GDM1 (cell line): ENCODE results near the gene PRKCI.
"Not testable (repeated sequence)": the region's sequence is repeated elsewhere in the genome, so short reads cannot be mapped to it uniquely, and the experiment has no call there.

Experiments
- DNase-seq: peaks from one replicate; lab custom pipeline; 2025; lab: John Stamatoyannopoulos, UW

Gene PRKCI

DNA sequence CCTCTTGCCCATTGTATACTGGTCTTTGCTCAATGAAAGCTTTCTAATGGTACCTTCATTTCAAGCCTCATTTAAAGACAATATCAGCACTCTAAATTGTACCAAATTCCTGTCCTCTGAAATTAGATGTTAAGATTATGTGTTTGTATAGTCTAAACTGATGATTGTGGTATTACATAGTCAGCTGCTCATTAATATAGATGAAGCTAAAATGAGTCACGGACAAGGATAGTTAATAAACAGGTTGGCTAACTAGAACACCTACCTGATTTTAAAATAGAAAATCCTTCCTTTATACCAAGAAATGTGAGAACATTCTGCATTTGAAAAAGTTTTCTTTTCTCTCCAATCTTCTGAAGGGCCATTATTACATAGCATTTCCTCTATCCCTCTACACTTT is 2.9 kb downstream of the PRKCI start:
- DNase-seq: no peak

DNA sequence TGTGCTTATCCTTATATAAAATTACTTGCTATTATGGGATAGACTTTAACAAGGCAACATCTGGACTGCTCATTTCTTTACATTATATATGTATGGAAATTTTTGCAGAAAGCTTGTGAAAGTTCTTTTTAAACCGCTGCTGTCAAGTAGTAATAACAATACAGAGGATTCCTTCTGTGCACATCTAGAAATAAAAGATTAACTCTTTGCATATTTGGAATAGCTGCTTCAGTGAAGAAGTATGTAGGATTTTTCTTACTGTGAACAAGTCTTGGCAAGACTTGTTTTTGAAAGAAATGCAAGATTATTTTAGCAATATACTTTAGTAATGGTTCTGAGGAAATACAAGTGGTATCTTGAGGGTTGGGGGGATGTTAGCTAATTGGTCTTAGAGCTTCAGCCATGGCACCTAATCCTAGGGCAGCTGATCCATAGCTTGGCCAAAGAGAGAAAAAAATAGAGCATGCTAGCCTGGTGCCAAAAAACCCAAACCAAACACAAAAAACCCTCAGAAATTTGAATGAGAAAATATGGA is 4.3 kb downstream of the PRKCI start:
- no peak for DNase-seq

DNA sequence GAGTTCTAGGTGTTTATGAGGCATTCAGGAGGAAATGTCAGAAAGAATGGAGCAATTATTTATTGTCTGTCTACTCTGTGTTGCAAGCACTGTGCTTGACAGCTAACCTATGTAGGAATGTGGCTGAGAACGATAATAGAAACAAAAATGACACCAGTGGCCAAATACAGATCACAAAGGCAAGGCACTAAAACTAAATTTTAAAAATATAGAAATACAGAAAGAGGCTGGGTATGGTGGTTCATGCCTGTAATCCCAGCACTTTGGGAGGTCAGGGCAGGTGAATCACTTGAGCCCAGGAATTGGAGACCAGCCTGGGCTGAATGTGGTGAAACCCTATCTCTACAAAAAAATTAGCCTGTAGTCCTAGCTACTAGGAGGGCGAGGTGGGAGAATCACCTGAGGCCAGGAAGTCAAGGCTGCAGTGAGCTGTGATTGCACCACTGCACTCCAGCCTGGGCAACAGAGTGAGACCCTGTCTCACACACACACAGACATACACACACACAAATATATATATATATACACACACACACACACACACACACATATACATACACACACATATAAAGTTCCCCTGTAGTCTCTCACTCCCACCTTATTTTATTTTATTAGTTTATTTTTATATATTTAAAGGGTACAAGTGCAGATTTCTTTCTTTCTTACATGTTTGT is 6.0 kb downstream of the PRKCI start:
- DNase-seq: no peak

DNA sequence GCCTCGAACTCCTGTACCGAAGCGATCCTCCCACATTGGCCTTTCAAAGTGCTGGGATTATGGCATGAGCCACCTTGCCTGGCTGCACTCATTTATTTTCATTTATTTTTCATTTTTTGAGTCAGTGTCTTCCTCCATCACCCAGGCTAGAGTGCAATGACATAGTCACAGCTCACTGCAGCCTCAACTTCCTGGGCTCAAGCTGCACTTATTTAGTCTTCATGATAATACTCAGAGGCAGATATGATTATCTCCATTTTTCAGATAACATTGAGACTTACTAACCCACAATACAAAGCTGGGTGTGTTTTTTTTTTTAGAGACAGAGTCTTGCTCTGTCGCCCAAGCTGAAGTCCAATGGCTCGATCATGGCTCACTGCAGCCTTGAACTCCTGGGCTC is 10.0 kb downstream of the PRKCI start:
- no peak for DNase-seq

DNA sequence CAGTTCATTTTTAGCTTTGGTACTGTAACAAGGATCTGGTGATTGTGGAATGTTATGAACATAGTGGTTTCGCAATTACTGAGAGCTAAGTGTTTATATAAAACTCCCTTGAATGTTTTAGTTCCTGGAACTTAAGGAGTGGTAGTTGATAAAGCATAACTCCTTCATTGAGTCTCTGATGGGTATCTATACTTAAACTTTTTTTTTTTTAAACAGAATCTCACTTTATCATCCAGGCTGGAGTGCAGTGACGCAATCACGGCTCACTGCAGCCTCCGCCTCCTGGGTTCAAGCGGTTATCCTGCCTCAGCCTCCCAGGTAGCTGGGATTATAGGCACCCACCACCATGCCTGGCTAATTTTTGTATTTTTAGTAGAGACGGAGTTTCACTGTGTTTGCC is 11.3 kb downstream of the PRKCI start:
- DNase-seq: no peak

DNA sequence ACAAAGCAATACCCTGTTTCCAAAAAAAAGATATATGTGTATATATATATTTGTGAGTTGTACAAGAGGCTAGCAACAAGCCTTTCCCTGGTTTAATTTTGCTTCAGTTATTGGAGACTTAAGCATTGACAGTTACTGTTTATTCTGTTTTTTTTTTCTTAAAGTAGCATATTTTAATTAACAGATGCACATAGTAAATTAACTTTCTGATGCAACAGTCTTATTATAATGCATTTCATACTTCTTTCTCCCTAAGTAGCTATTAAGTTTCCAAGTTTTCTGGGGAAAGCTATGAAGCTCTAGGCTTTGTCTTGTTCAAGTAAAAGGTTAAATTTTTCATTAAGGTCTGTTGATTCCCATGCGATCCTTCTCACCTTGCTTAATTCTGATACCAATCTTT is 17.9 kb downstream of the PRKCI start:
- DNase-seq: no peak

DNA sequence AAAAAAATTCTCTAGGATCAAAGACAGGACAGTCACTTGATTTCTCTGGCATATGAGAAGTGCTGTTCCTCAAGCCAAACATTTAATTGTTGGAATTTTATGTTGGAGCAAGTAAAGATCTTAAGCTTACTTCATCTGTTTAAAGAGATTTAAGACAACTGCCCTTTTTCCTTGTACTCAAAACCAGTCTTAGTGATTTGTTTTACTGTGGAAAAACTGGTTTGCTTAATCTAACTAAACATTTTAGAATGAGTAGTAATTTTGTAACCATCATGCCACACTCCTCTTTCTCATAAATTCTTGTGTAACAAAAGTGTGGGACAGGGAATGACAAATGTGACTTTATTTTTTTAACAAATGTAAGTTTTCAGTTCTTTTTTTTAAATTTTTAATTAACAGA is 18.4 kb downstream of the PRKCI start:
- no peak for DNase-seq

DNA sequence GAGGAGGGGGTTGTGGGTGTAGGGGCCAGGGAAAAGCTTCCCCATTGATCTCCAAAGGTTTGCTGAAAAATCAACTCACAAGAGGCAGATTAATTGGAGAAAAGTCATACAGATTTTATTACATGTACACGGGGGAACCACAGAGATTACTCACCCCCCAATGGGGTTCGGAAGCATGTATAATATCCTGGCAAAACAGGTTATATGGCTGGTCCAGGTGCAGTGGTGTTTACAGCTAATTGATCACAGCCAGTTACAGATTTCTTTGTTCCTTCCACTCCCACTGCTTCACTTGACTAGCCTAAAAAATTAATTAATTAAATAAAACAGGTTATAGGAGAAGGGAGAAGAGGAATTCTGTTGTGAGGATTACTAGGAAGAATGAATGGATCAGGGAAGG is 22.4 kb downstream of the PRKCI start:
- DNase-seq: no peak

DNA sequence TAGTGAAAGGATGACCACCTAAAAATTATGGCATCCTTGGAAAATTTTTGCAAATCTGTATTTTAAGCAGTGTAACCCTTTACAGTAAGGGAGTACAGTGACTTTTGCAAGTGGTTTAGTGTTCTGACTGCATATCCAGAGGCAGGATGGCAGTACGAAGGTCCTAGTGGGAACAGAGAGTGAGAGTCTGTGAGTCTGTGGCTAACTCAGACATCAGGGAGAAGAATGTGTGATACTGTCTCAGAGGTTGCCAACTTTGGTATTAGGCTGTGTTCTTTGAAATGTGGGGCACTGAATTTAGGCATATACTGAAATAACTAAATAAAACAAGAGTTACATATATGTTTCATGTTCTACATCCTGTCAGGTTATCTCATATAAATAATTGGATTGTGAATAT is 25.7 kb downstream of the PRKCI start:
- no peak for DNase-seq

DNA sequence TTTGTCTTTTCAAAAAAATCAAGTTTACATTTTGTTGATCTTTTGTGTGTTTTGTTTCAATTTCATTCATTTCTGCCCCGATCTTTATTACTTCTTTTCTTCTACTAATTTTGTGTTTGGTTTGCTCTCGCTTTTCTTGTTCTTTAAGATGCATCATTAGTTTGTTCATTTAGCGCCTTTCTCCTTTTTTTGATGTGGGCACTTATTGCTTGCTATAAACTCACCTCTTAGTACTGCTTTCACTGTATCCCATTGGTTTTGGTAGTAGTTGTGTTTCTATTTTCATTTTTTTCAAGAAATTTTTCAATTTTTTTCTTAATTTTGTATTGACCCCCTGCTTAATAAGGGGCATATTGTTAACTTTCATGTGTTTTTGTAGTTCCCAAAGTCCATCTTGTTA is 34.4 kb downstream of the PRKCI start:
- DNase-seq: no peak

DNA sequence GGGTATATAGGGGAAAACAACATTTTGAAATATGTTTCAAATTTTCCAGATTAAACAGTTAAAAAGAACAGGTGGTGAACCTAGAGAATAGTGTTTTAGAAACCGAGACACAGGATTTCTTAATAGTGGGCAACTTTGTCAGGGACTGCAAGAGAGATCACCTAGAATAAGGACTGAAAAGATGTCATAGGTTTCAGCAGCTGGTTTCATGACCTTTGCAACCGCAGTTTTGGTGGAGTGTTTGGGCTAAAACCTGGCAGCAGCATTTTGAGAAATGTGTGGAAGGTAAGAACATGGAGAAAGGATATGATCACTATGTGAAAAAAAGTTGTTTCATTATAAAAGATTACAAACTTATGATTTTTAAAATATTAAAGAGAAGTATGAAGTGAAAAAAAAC is 34.9 kb downstream of the PRKCI start:
- DNase-seq: no peak

DNA sequence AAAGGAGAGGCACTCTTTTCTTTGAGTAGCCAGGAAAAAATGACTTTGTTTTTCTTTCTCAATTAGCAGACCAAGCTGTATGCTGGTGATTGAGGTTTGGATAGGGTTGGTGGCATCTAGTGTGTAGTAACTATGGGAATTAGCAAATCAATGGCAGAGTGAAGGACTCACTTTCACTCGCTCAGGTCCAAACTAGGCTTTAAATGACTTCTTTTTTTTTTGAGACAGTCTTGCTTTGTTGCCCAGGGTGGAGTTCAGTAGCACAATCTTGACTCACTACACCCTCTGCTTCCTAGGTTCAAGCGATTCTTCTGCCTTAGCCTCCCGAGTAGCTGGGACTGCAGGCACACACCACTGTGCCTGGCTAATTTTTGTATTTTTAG is 35.9 kb downstream of the PRKCI start:
- no peak for DNase-seq

DNA sequence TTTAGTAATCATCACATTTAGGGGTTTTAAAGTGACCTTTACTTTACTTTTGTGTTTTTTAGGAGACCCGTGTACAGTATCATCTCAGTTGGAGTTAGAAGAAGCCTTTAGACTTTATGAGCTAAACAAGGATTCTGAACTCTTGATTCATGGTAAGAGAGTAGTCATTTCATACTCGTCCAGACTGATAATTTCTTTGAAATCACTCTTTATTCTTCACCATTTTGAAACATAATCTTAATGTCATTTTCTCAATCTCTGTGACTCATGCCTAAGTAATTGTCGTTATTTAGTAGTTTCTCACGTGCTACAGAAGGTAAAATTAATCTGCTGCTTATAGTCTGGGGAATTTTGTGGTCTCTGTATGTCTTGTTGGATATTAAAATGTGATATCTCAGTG is 37.7 kb downstream of the PRKCI start:
- DNase-seq: no peak

DNA sequence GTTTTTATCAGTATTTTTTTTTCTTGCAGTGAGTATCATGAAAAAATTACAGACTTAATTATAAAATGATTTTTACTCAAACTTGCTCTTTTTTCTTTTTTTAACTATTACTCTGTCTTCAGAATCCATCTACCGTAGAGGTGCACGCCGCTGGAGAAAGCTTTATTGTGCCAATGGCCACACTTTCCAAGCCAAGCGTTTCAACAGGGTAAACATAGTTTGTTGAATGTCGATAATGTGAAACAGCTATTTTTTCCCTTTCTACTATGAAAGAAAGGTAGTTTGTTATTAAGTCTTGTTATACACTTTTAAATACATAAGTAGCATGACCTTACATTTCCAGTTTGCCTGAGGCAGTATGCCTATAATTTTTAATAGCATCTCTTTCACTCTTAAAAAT is 45.6 kb downstream of the PRKCI start:
- no peak for DNase-seq

DNA sequence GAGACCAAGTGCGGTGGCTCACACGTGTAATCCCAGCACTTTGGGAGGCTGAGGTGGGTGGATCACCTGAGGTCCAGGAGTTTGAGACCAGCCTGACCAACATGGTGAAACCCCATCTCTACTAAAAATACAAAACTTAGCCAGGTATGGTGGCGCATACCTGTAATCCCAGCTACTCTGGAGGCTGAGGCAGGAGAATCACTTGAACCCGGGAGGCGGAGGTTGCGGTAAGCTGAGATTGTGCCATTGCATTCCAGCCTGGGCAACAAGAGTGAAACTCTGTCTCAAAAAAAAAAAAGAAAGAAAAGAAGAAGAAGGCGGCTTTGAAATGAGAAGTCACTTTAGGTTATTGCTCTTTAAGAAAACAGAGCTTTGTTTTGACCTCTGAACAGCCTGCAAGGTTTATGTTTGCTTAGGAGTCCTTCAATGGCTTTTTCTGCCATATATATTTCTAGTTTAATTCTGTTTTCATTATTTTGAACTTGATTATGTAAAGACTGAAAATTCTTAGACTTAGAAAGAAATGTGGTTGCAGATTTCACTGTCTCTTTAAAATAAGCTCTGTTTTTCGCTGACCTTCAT is 47.5 kb downstream of the PRKCI start:
- not testable (repeated sequence) for DNase-seq

DNA sequence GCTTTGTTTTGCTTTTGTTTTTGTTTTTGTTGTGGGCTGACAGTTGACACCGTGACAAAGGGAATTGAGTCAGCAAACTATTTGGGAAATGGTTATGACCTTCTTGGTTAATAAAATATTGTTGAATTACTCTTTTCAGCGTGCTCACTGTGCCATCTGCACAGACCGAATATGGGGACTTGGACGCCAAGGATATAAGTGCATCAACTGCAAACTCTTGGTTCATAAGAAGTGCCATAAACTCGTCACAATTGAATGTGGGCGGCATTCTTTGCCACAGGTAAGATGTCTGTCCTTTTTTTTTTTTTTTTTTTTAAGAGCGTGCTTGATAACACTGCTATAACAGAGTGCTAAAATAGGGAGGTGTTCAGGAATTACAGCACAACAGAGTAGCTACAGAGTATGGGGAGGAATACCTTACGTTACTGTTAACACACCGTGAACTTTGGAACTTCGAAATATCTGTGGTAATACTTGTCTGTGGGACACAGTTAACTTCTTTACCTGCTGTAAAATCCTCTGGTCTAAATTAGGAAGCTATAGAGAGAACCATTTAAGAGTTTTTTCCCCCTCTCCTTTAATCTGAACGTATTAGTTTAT is 48.2 kb downstream of the PRKCI start:
- no peak for DNase-seq

DNA sequence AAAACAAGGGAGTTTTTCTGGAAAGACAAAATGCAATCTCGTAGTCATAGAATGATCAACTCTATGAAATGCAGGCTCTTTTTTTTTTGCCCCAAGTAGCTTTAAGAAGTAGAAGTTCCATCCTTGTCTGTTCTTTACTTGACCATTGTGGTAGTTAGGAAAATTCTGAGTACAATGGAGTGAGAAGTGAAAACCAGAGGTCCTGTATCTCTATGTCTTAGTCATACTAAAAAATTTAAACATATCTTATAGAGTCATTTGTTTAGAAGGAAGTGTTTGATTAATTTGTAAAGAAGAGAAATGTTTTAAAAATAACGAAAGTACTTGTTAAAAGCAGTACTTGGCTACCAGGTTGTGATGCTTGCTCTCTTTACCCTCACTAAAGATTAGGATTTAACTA is 52.4 kb downstream of the PRKCI start:
- DNase-seq: no peak

DNA sequence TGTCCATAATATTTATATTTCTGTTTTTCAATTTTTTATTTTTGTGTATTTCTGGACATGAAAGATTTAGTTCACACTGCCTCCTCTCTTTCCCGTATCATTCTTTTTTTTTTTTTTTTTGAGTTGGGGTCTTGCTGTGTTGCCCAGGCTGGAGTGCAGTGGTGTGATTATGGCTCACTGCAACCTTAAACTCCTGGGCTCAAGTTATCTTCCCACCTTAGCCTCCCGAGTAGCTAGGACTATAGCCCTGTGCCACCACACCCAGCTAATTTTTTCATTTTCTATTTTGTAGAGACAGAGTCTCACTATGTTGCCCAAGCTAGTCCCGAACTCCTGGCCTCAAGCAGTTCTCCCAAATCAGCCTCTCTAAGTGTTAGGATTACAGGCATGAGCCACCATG is 53.6 kb downstream of the PRKCI start:
- DNase-seq: no peak

DNA sequence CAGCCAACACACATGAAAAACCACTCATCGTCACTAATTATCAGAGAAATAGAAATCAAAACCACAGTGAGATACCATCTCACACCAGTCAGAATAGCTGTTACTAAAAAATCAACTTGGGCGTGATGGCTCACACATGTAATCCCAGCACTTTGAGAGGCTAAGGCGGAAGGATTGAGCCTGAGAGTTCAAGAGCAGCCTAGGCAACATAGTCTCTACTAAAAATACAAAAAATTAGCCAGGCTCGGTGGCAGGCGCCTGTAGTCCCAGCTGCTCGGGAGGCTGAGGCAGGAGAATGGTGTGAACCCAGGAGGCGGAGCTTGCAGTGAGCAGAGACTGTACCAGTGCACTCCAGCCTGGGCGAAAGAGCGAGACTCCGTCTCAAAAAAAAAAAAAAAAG is 55.1 kb downstream of the PRKCI start:
- not testable (repeated sequence) for DNase-seq

DNA sequence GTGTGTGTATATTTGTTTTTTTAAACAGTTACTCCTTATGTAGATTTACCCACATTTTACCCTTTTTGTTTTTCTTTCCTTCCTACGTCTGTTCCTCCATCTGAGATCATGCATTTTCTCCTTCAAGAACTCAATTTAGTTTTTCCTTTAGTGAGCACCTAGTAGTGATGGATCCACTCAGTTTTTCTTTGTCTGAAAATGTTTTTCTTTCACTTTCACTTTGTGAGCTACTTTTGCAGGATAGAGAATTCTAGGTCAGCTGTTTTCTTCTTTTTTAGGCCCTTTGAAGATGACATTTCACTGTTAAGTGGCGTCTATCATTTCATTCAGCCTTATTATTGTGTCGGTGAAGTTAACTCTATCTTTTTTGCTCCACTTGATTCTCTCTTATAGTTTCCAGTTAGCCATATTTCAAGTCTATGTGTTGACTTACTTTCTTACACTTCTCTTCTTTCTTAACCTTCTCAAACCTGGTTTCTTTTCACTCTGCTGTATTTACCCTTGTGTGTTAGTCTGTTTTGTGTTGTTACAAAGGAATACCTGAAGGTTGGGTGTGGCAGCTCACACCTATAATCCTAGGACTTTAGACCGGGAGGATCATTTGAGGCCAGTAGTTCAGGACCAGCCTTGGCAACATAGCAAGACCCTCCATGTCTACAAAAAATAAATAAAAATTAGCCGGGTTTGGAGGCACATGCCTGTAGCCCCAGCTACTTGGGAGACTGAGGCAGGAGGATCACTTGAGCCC is 55.8 kb downstream of the PRKCI start:
- DNase-seq: no peak

DNA sequence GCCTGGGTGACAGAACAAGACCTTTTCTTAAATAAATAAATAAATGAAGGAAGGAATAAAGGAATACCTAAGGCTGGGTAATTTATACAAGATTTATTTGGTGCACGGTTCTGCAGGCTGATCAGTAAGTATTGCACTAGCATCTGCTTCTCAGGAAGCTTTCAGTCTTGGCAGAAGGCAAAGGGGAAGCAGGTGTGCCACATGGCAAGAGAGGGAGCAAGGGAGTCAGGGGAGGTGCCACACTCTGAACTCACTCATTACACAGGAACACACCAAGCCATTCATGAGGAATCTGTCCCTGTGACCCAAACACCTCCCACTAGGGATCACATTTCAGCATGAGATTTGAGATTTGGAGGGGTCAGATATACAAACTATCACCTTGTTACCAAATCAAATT is 56.4 kb downstream of the PRKCI start:
- no peak for DNase-seq

DNA sequence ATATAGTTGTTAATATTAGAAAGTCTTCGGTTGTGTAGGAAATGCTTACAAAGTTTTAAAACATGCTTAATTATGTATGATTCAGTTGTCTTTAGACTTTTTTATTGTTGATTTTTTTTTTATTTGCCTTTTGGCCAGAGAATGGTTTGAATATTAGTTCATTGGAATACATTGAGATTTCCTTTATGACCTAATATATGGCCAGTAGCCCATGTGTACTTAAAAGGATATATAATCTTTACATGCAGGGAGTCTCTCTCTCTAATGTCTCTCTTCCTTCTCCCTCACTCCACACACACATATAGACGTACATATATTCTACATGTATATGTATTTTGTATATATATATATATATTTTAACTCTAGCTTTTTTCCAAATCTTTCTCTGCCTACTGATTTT is 68.0 kb downstream of the PRKCI start:
- DNase-seq: no peak

DNA sequence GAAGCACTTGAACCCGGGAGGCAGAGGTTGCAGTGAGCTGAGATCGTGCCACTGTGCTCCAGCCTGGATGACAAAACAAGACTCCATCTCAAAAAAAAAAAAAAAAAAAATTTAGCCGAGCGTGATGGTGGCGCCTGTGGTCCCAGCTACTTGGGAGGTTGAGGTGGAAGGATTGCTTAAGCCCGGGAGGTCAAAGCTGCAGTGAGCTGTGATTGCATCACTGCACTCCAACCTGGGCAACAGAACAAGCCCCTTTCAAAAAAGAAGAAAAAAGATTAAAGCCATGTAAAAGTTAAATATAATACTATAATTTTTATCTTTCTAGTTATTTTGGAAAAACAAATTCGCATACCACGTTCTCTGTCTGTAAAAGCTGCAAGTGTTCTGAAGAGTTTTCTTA is 73.4 kb downstream of the PRKCI start:
- no peak for DNase-seq
